Left colon (tissue), 2 donors: ENCODE data around the gene MFN1. TPM values are rescaled to one million over a fixed set of nuclear protein-coding genes. Genes with fewer than 3 reads are reported as not detected.
"Not testable (repeated sequence)": the region's sequence is repeated elsewhere in the genome, so short reads cannot be mapped to it uniquely, and the experiment has no call there.

ENCODE experiments used
- ATAC-seq: fragments of 200-7000 bp; cut with Tn5 transposase; one replicate; pipeline ENCODE4 v1.9.1; 2020; ENCODE audit warnings: mild to moderate bottlenecking, moderate library complexity
- DNase-seq, 2 donors: peaks; one replicate each; pipeline ENCODE4 v3.0.0-alpha.2; 2020
- intact Hi-C, 2 donors: fragments of 100-400 bp; cut with DNase I in 1 of 2; cut with micrococcal nuclease in 1 of 2; formaldehyde crosslinking; loops; one replicate each; pipeline versions ENCODE4 v1.11.2 to v1.14.0; 2022; cut with DNase I, micrococcal nuclease
- long read RNA-seq: library from polyadenylated mRNA; unstranded; transcript quantifications from one replicate; pipeline ENCODE4 v2.0.0, GENCODE V29; 2021
- total RNA-seq, 2 donors: library from RNA; stranded (reverse); fragmentation: NEBNext Ultra II Directional; extraction: Animal tissue kit (Norgen Biotek cat#: 25700); gene quantifications; one replicate each; pipeline ENCODE4 v1.2.1, GENCODE V29; 2021
- donor health status: DM: no; HTN: no; CAD: no.
- donor health status: DM: yes; HTN: yes; CAD: no.

Gene MFN1
- total RNA-seq = 10 to 100 TPM; 54.2 to 54.5 TPM
- long read RNA-seq, full-length matches to known transcripts = 5 of 43 reads
- long read RNA-seq, partial matches to known transcripts = 34 of 43 reads
- long read RNA-seq, other reads (novel, unspliced or antisense) = 4 of 43 reads

GRCh38 chr3:179347345-179348194, at the start of gene MFN1:
Gene MFN1, plus strand, starts transcription at chr3:179347709. Its CDS starts 1,143 bp downstream, at chr3:179348852.
- peak; percentile 98 for ATAC-seq
- intact Hi-C loops = no loop called here
- peak; percentile 93 to 96 for DNase-seq

DNA sequence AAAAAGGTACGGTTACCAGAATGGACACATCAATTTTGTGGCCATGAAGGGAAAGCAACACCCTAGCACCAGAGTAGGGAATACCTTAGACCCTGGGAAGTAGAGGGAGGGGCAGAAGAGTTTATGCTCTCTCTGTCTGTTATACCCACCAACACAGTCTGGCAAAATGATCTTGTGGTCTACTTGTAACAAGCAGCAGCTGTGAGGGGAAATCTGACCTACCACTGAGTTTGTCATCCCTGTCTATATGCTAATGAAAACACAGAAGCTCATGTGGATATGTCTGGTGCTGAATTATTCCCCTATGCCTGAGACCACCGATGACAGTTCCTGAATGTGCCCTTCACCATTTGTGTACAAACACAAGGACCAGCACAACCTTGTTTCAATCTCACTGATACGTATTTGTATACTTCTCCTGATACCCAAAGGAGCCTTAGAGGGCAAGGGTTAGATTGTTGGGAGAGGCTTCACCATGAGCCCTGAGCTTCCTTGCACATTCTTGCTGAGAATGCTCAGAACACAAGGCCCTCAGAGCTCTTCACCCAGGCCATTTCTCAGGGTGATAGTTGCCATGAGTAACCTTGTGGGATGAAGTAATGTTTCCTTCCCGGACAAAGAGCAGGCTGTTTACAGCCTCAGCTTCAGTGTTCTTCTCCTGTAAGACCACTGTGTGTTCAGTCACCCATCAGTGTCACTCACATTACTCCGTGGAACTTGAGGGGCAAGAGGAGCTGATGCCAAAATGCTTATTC, 49.4 kb upstream of the MFN1 start:
- intact Hi-C loops = no loop called here
- DNase-seq = no peak
- no peak for ATAC-seq

- DNase-seq = no peak
- no peak for ATAC-seq
- intact Hi-C loops = no loop called here
Measured at GRCh38 chr3:179299316-179299715, 48.2 kb upstream of the MFN1 start.

DNA sequence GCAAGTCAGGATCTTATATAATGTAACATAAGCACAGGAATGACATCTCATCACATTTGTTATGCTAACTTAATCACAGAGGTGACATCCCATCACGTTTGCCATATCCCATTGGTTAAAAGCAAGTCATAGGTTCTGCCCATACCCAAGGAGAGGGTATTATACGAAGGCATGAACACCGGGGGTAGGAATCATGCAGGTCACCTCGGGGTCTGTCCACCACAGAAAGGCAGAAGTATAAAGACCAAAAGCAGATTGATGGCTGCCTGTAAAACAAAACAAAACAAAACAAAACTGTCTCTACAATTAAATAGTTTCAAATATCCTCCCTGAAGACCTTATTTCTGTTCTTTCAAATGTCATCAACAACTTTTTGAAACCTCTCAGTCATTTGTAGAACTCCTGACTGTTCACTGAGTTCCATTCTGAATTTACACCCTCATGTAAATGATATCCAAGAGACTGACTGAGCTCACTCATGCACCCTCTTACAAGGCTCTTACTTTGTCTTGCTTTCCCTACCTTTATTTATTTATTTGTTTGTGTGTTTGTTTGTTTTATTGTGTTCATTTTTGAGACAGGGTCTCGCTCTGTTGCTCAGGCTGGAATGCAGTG, 47.4 kb upstream of the MFN1 start:
- intact Hi-C loops = no loop called here
- no peak for DNase-seq
- ATAC-seq = no peak

GRCh38 chr3:179301645-179302044, 45.9 kb upstream of the MFN1 start:
- intact Hi-C loops = no loop called here
- DNase-seq (no peak), ATAC-seq (no peak)

GRCh38 chr3:179302111-179302510, 45.4 kb upstream of the MFN1 start:
- ATAC-seq = no peak
- intact Hi-C loops = no loop called here
- DNase-seq = no peak

DNA sequence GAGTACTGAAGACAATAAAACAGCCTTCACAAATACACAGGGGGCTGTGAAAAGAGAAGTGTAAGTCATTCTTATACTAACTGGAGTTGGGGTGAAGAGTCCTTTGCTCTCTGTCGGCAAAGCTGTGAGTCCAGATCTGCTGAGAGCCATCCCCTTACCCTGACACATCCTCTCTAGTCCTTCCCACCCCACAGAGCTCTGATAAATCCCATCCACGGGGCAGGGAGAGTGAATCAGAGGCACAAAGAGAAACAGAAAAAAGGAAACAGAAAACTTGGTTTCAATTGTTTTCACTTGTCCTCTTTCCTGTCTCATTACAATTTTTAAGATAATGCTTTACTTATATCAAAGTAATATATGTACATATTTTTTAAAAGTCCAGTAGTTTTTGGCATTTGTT, 42.9 kb upstream of the MFN1 start:
- DNase-seq (no peak), ATAC-seq (no peak)
- intact Hi-C loops = no loop called here

DNA sequence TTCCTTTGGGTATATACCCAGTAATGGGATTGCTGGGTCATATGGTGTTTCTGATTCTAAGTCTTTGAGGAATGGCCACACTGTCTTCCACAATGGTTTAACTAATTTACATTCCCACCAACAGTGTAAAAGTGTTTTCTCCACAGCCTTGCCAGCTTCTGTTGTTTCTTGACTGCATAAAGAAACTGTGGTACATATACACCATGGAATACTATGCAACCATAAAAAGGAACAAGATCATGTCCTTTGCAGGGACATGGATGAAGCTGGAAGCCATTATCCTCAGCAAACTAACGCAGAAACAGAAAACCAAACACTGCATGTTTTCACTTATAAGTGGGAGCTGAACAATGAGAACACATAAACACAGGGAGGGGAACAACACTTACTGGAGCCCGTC, 40.1 kb upstream of the MFN1 start:
- ATAC-seq, intact Hi-C loops, DNase-seq: not testable (repeated sequence)

GRCh38 chr3:179308001-179308400, 39.5 kb upstream of the MFN1 start:
- ATAC-seq = no peak
- intact Hi-C loops = no loop called here

GRCh38 chr3:179309225-179310078, 38.1 kb upstream of the MFN1 start:
- ATAC-seq = no peak
- no peak for DNase-seq
- intact Hi-C loops = no loop called here

More at GRCh38 chr3:179308001-179308400, 39.5 kb upstream of the MFN1 start:
- DNase-seq = no peak

GRCh38 chr3:179318876-179319275, 28.6 kb upstream of the MFN1 start:
- no peak for DNase-seq
- intact Hi-C loops = no loop called here
- ATAC-seq = no peak

DNA sequence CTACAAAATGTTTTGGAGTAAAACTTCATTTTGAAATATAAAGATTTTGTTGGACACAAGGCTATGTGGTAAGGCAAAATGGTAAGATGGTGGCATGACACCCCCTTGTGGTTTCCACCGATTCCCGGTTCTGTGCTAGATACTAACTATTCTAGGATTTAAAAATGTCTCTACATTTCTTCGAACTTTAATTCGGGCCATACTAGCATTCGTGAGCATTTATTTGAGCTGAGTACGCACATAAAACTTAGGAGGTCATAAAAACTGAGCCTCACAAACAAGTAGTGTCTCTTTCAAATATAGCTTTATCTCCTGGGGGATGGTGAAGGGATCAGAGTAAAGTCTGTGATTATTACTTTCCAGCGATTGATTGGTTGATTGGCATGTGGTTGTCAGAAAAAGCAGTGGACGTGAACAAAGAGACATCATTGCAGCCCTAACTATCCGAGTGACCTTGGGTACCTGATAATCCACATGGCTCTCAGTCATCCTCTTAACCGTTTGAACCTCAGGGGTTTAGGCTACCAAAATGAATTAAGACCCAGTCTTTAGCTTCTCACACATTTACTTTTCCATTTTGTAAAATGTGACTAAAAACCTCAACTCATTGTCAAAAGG, 25.7 kb upstream of the MFN1 start:
- intact Hi-C loops = loop anchor here in 1 of 2 donors (5.0 kb wide), 1 partner anchor 174 kb away; the partner anchor contains the start of gene PIK3CA
- ATAC-seq = no peak
- DNase-seq = peak in 1 of 2 donors; percentile 27

DNA sequence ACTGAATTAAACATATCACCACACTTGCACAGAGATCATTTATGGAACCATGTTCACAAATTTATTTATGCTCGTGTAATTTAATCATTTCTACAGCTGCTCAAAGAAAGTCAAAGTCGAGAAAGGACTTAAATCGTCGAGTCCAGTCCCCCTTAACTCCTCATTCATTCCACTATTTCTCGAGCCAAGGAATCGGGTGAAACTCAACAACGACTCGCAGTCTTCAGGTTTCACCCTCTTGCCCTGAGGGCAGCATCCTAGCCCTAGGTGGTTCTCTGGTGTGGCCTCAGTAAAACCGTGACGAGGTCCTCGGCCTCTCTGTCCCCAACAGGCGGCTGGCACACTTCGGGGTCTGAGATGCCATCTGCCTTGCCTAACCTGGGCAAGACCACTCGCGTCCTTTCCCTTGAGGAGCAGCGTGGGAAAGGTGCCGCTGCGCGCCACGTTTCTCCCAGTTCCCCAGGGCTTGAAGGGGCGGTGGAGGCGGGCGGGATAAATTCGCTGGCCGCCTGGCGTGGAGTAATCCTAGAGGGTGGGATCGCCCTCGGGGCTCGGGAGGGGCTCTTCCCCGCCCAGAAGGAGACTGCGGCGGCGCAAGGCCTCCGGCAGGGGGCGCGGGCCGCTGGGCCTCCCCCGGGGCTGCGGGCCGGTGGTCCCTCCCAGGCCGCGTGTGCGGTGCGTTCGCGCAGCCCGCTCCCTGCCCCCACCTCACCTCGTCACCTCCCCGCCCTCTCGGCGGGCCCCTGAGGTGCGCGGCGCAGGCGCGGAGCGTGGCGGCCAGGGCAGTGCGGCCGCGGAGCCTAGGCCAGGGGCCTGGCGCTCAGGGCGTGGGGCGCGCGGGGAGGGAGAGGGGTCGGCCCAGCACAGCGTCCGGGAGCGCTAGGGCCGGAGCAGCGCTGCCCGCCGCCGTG, 25.0 kb upstream of the MFN1 start, which contains the start of gene ZNF639:
TSS of gene ZNF639 (plus strand) at position 746 of the 911 bp plus-strand sequence. CDS start 5,263 bp downstream, outside the sequence.
- ATAC-seq (peak; percentile 80), DNase-seq (peak; percentile 75 to 83)
- intact Hi-C loops = loop anchor here in 1 of 2 donors (5.0 kb wide), 1 partner anchor 175 kb away; the partner anchor contains the start of gene PIK3CA

DNA sequence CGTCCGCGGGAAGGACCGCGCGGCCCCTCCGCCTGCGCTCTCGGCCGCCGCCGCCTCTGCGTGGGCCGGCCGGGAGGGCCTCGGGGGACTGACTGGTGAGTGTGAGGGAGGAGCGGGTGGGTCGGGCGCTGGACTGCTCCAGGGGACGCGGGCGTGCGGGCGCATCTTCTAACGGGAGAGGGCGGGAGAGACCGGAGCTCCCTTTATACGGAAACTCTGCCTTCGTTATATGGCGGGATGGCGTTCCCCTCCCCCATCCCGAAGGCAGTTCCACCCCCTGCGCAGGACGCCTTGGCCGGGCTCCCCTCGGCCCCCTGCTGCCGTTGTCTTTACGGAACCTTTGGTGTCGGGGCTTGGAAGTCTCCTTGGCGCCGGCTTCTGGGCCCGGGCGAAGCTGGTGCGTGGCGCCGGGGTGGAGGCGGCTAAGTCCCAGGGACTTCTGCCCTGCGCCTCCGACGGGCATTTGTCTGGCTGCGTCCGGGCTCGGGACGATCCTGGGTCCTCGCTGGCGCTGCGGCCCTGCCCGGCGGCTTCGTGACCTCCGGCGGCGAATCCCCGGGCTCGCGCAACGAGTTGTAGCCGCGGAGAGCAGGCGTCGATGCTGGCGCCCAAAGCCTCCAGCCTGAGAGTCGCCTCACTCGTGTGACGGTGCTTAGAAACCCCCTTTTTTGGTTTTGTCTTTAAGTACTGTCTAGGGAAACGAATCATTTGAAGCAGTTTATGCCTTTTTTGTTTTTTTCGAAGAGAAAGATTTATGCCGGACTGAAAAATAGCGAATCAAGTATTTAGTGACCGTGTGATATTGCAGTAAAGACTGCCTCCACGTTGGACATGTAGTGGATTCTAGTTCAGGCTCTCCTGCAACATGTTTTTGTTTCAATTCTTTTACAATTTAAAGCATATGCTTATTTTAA, 24.1 kb upstream of the MFN1 start:
- intact Hi-C loops = loop anchor here in 1 of 2 donors (5.0 kb wide), 1 partner anchor 176 kb away; the partner anchor contains the start of gene PIK3CA
- ATAC-seq = peak; percentile 74
- peak; percentile 71 to 79 for DNase-seq

DNA sequence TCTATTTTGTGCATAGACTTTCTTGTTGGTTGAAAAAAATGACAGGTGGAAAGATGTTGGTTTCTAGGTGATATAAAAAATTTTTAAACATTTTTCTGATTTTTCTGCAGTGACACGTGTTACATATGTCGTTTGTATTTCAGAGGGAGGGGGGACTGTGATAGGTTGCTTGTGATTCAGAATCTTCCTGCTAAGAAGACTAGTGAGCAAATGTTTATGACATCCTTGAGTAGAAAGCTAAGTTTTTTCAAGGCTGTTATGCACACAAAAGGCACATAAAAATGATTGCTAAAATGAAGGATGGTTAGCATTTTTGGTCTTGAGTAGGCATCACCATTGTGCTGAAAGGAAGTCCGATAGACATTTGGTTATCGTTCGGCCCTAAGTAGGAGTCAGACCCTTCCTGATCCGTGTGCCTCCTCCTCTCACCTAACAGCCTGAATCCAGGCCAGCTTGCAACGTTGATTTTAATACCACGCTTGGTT, 23.2 kb upstream of the MFN1 start:
- ATAC-seq = no peak
- no peak for DNase-seq
- intact Hi-C loops = loop anchor here in 1 of 2 donors (5.0 kb wide), 1 partner anchor 177 kb away; the partner anchor contains the start of gene PIK3CA
